ENCODE results near the gene COX6B2. TPM values are rescaled to one million over a fixed set of nuclear protein-coding genes. Genes with fewer than 3 reads are reported as not detected.

The COX6B2 gene
- total RNA-seq, 4 donors from 2014 or later = 0.19 TPM; not detected in 3

- Histone ChIP-seq H3K9me3 (no peaks in the 10 kb centered on the region), H3K4me1 (peaks cover 13 to 22% (median 21%) of the 10 kb centered on the region in 4 donors), H3K27ac (replicated peaks in 1 of 4) (no peak overlapping the region), H3K27me3 (peaks cover 5 to 78% (median 24%) of the 10 kb centered on the region in 4 donors), H3K36me3 (no peaks in the 10 kb centered on the region), H3K4me3 (no peak overlapping the region)
- intact Hi-C loops (cut with DNase I) = no loop called here
- no peak for DNase-seq (ENCODE audit: extremely low spot score)
- WGBS = 90% methylated on average over 12 of the region's 19 CpGs
- TF ChIP-seq CTCF (IDR thresholded peaks at IDR 0.05) (no peak), EP300 (IDR thresholded peaks at IDR 0.05) (no peak), POLR2AphosphoS5 (IDR thresholded peaks at IDR 0.05) (no peak), POLR2A (IDR thresholded peaks at IDR 0.05; ENCODE audit: low read depth) (no peak)
Measured at GRCh38 chr19:55365964-55366363, 11.4 kb upstream of the COX6B2 start.

GRCh38 chr19:55365245-55365644, 10.7 kb upstream of the COX6B2 start:
- Histone ChIP-seq H3K36me3 (no peaks in the 10 kb centered on the region), H3K4me1 (peaks cover 13 to 19% (median 17%) of the 10 kb centered on the region in 4 donors), H3K27ac (replicated peaks in 1 of 4) (no peak overlapping the region), H3K4me3 (no peak overlapping the region), H3K27me3 (peaks cover 5 to 78% (median 17%) of the 10 kb centered on the region in 4 donors), H3K9me3 (no peaks in the 10 kb centered on the region)
- TF ChIP-seq EP300 (IDR thresholded peaks at IDR 0.05) (no peak), POLR2A (IDR thresholded peaks at IDR 0.05; ENCODE audit: low read depth) (no peak), CTCF (IDR thresholded peaks at IDR 0.05) (no peak), POLR2AphosphoS5 (IDR thresholded peaks at IDR 0.05) (no peak)
- 84% methylated on average over 8 of the region's 8 CpGs for WGBS
- no peak for DNase-seq (ENCODE audit: extremely low spot score)
- intact Hi-C loops (cut with DNase I) = no loop called here

GRCh38 chr19:55362990-55363716, 8.6 kb upstream of the COX6B2 start, which contains the start of gene GARIN5B:
Gene GARIN5B (minus strand): TSS chr19:55363260. CDS start chr19:55363066, 194 bp downstream.
- DNase-seq (ENCODE audit: extremely low spot score) = no peak
- no peaks in the 10 kb centered on the region for H3K36me3 ChIP-seq
- no peaks in the 10 kb centered on the region for H3K9me3 ChIP-seq
- 88% methylated on average over 22 of the region's 27 CpGs for WGBS
- no peak within 1 kb of the TSS for H3K27ac ChIP-seq (replicated peaks in 1 of 4)
- H3K27me3 ChIP-seq = peaks cover 0 to 63% (median 0%) of the 10 kb centered on the region in 4 donors
- H3K4me1 ChIP-seq = no peaks in the 10 kb centered on the region
- H3K4me3 ChIP-seq = no peak within 1 kb of the TSS
- intact Hi-C loops (cut with DNase I) = no loop called here
- no peak for TF ChIP-seq EP300 (IDR thresholded peaks at IDR 0.05)
- TF ChIP-seq CTCF (IDR thresholded peaks at IDR 0.05) = no peak
- TF ChIP-seq POLR2A (IDR thresholded peaks at IDR 0.05; ENCODE audit: low read depth) = no peak
- no peak for TF ChIP-seq POLR2AphosphoS5 (IDR thresholded peaks at IDR 0.05)

GRCh38 chr19:55362174-55362989, 7.9 kb upstream of the COX6B2 start:
- DNase-seq (ENCODE audit: extremely low spot score) = no peak
- peaks cover 0 to 59% (median 0%) of the 10 kb centered on the region in 4 donors for H3K27me3 ChIP-seq
- no peak overlapping the region for H3K27ac ChIP-seq (replicated peaks in 1 of 4)
- no peak overlapping the region for H3K4me3 ChIP-seq
- H3K9me3 ChIP-seq = no peaks in the 10 kb centered on the region
- no peak for TF ChIP-seq EP300 (IDR thresholded peaks at IDR 0.05)
- no peak for TF ChIP-seq CTCF (IDR thresholded peaks at IDR 0.05)
- no peak for TF ChIP-seq POLR2AphosphoS5 (IDR thresholded peaks at IDR 0.05)
- TF ChIP-seq POLR2A (IDR thresholded peaks at IDR 0.05; ENCODE audit: low read depth) = no peak
- intact Hi-C loops (cut with DNase I) = no loop called here
- H3K4me1 ChIP-seq = no peaks in the 10 kb centered on the region
- 80% methylated on average over 36 of the region's 38 CpGs for WGBS
- H3K36me3 ChIP-seq = no peaks in the 10 kb centered on the region
